IMR-90 (cell line): ENCODE measurements around the gene TMEM127. TPM values are rescaled to one million over a fixed set of nuclear protein-coding genes. Genes with fewer than 3 reads are reported as not detected.

Experiments
- ATAC-seq: fragments of 200-7000 bp; cut with Tn5 transposase; 2 replicates; pipeline ENCODE4 v1.9.1; 2020; ENCODE audit warnings: low read depth, mild to moderate bottlenecking, moderate library complexity
- BruUV-seq: library from RNA; stranded (reverse); fragments of 400-500 nt; replicated peaks from 2 replicates; lab custom pipeline; 2021; lab: Mats Ljungman, UMichigan
- CTCF ChIA-PET: fragments of 300-600 bp; formaldehyde crosslinking; extraction: SDS; loops from one replicate; lab custom pipeline; 2021; ENCODE audit warnings: antibody characterized with exemption; lab: Yijun Ruan, JAX
- POLR2A ChIA-PET: fragments of 300-600 bp; sonication (Branson Sonifier 250); formaldehyde crosslinking; loops from one replicate; lab custom pipeline; 2022; ENCODE audit warnings: antibody characterized with exemption; ENCODE audit not compliant: unreplicated experiment; lab: Charles Lee
- DNase-seq: peaks from one replicate; pipeline ENCODE4 v3.0.0; 2013
- H2AFZ ChIP-seq: replicated peaks from 2 replicates; pipeline ENCODE3; 2013; ENCODE audit warnings: low read length, mild to moderate bottlenecking; ENCODE audit not compliant: poor library complexity
- H2AK5ac ChIP-seq: 2 replicates; pipeline ENCODE4 v1.6.1; 2013; ENCODE audit warnings: low read depth, low read length, inconsistent platforms
- H2AK9ac ChIP-seq: replicated peaks from 2 replicates; pipeline ENCODE3; 2013; ENCODE audit warnings: mild to moderate bottlenecking, low read depth, low read length, moderate library complexity; ENCODE audit not compliant: poor library complexity
- H2BK120ac ChIP-seq: 2 replicates; pipeline ENCODE4 v1.6.1; 2013; ENCODE audit warnings: low read depth, low read length, inconsistent platforms
- H2BK15ac ChIP-seq: 3 replicates; pipeline ENCODE4 v1.6.1; 2013; ENCODE audit warnings: low read depth, low read length, inconsistent platforms
- H2BK20ac ChIP-seq: 2 replicates; pipeline ENCODE4 v1.6.1; 2013; ENCODE audit warnings: low read depth, mild to moderate bottlenecking, inconsistent platforms, low read length, moderate library complexity
- H2BK5ac ChIP-seq: 2 replicates; pipeline ENCODE4 v1.6.1; 2013; ENCODE audit warnings: mild to moderate bottlenecking, low read depth, low read length, inconsistent platforms; ENCODE audit not compliant: poor library complexity, severe bottlenecking
- H3K14ac ChIP-seq: replicated peaks from 2 replicates; pipeline ENCODE4 v1.6.1; 2013; ENCODE audit warnings: low read depth, low read length, inconsistent platforms
- H3K18ac ChIP-seq: 2 replicates; pipeline ENCODE4 v1.6.1; 2013; ENCODE audit warnings: low read depth, low read length, control low read depth
- H3K23ac ChIP-seq: 2 replicates; pipeline ENCODE4 v1.6.1; 2013; ENCODE audit warnings: low read depth, low read length, inconsistent platforms
- H3K27ac ChIP-seq: 2 replicates; pipeline ENCODE4 v1.5.1; 2013; ENCODE audit warnings: mild to moderate bottlenecking, control low read depth, low read length; ENCODE audit not compliant: insufficient read depth
- H3K27me3 ChIP-seq: 2 replicates; pipeline ENCODE4 v1.6.1; 2013; ENCODE audit warnings: low read length; ENCODE audit not compliant: control insufficient read depth, insufficient read depth
- H3K36me3 ChIP-seq: 2 replicates; pipeline ENCODE4 v1.6.1; 2013; ENCODE audit warnings: low read length, mixed read lengths; ENCODE audit not compliant: control insufficient read depth, insufficient read depth
- H3K4ac ChIP-seq: 2 replicates; pipeline ENCODE4 v1.6.1; 2013; ENCODE audit warnings: low read depth, low read length, inconsistent platforms
- H3K4me1 ChIP-seq: 2 replicates; pipeline ENCODE4 v1.6.1; 2013; ENCODE audit warnings: low read length, mixed read lengths; ENCODE audit not compliant: control insufficient read depth, insufficient read depth
- H3K4me2 ChIP-seq: 2 replicates; pipeline ENCODE4 v1.6.1; 2013; ENCODE audit warnings: low read depth, mild to moderate bottlenecking, control low read depth, low read length, moderate library complexity
- H3K4me3 ChIP-seq: 2 replicates; pipeline ENCODE4 v1.5.1; 2013; ENCODE audit warnings: low read depth, mild to moderate bottlenecking, control low read depth, low read length, moderate library complexity; ENCODE audit not compliant: insufficient read depth
- H3K56ac ChIP-seq: 2 replicates; pipeline ENCODE4 v1.6.1; 2013; ENCODE audit warnings: low read length, inconsistent platforms; ENCODE audit not compliant: insufficient read depth; ENCODE audit errors: extremely low read depth
- H3K79me1 ChIP-seq, 2 experiments: 2 replicates each; pipeline ENCODE4 v1.6.1; 2013; ENCODE audit warnings: low read length in 2 of 2, inconsistent platforms in 1 of 2, low read depth in 1 of 2
- H3K9ac ChIP-seq: 2 replicates; pipeline ENCODE4 v1.6.1; 2013; ENCODE audit warnings: low read depth, low read length, control low read depth
- H3K9me1 ChIP-seq: 2 replicates; pipeline ENCODE4 v1.6.1; 2013; ENCODE audit warnings: low read length, inconsistent platforms; ENCODE audit not compliant: insufficient read depth
- H3K9me3 ChIP-seq: 2 replicates; pipeline ENCODE4 v1.6.1; 2013; ENCODE audit warnings: low read length; ENCODE audit not compliant: control insufficient read depth, insufficient read depth
- H4K20me1 ChIP-seq: 2 replicates; pipeline ENCODE4 v1.6.1; 2013; ENCODE audit warnings: low read length, inconsistent platforms; ENCODE audit not compliant: insufficient read depth
- H4K5ac ChIP-seq: 2 replicates; pipeline ENCODE4 v1.6.1; 2013; ENCODE audit warnings: mild to moderate bottlenecking, low read depth, low read length, control low read depth
- H4K8ac ChIP-seq, 2 experiments: 2 replicates each; pipeline ENCODE4 v1.6.1; 2013; ENCODE audit warnings: low read depth in 2 of 2, low read length in 2 of 2, control low read depth in 1 of 2, inconsistent platforms in 1 of 2
- H4K91ac ChIP-seq: 2 replicates; pipeline ENCODE4 v1.6.1; 2013; ENCODE audit warnings: low read depth, low read length, inconsistent platforms; ENCODE audit not compliant: insufficient read depth
- BHLHE40 ChIP-seq: fragments of 150-350 bp; IDR thresholded peaks from 2 replicates; pipeline ENCODE4 v1.6.1; 2016; ENCODE audit warnings: mild to moderate bottlenecking, low read depth, low read length
- CEBPB ChIP-seq: IDR thresholded peaks from 2 replicates; pipeline ENCODE4 v1.6.1; 2012; ENCODE audit warnings: low read depth, low read length, improper control_type of control experiment
- CHD1 ChIP-seq: IDR thresholded peaks from 2 replicates; pipeline ENCODE4 v1.6.1; 2012; ENCODE audit warnings: low read depth, low read length, improper control_type of control experiment
- CTCF ChIP-seq: conservative IDR thresholded peaks from 2 replicates; pipeline ENCODE4 v1.5.1; 2012; ENCODE audit warnings: mild to moderate bottlenecking, low read depth, low read length, improper control_type of control experiment
- ELK1 ChIP-seq: fragments of 150-350 bp; IDR thresholded peaks from 2 replicates; pipeline ENCODE4 v1.6.1; 2016; ENCODE audit warnings: low read depth, mild to moderate bottlenecking, low read length, moderate library complexity, borderline replicate concordance
- FOS ChIP-seq: fragments of 150-350 bp; IDR thresholded peaks from 2 replicates; pipeline ENCODE4 v1.6.1; 2016; ENCODE audit warnings: low read depth, low read length
- MAFK ChIP-seq: IDR thresholded peaks from 2 replicates; pipeline ENCODE4 v1.6.1; 2012; ENCODE audit warnings: low read depth, low read length, improper control_type of control experiment
- MAZ ChIP-seq: IDR thresholded peaks from 2 replicates; pipeline ENCODE4 v1.6.1; 2012; ENCODE audit warnings: low read depth, mild to moderate bottlenecking, low read length, improper control_type of control experiment, moderate library complexity, borderline replicate concordance
- MXI1 ChIP-seq: IDR thresholded peaks from 2 replicates; pipeline ENCODE4 v1.6.1; 2012; ENCODE audit warnings: low read depth, mild to moderate bottlenecking, low read length, moderate library complexity, borderline replicate concordance
- NFE2L2 ChIP-seq: fragments of 150-350 bp; IDR thresholded peaks from 2 replicates; pipeline ENCODE4 v1.6.1; 2016; ENCODE audit warnings: low read depth, mild to moderate bottlenecking, low read length
- POLR2A ChIP-seq: IDR thresholded peaks from 2 replicates; pipeline ENCODE4 v1.6.1; 2012; ENCODE audit warnings: mild to moderate bottlenecking, low read depth, low read length
- RAD21 ChIP-seq: IDR thresholded peaks from 2 replicates; pipeline ENCODE4 v1.6.1; 2012; ENCODE audit warnings: low read length, improper control_type of control experiment
- RCOR1 ChIP-seq: IDR thresholded peaks from 2 replicates; pipeline ENCODE4 v1.6.1; 2012; ENCODE audit warnings: mild to moderate bottlenecking, low read length, improper control_type of control experiment; ENCODE audit not compliant: insufficient replicate concordance
- RFX5 ChIP-seq: IDR thresholded peaks from 2 replicates; pipeline ENCODE4 v1.8.0; 2012; ENCODE audit warnings: low read depth, mild to moderate bottlenecking, low read length, moderate library complexity
- SMC3 ChIP-seq: fragments of 150-350 bp; IDR thresholded peaks from 2 replicates; pipeline ENCODE4 v1.6.1; 2016; ENCODE audit warnings: low read depth, mild to moderate bottlenecking, antibody characterized with exemption, low read length, moderate library complexity
- USF2 ChIP-seq: fragments of 150-350 bp; IDR thresholded peaks from 2 replicates; pipeline ENCODE4 v1.6.1; 2017; ENCODE audit warnings: mild to moderate bottlenecking, antibody characterized with exemption, low read length, low read depth
- WGBS, 2 experiments: methylation state at CpG; one replicate each; pipeline versions ENCODE4 v1.1.5 to v1.1.7; 2013; ENCODE audit warnings: missing lambda C conversion rate in 2 of 2; ENCODE audit not compliant: insufficient read length in 1 of 2; ENCODE audit errors: extremely low coverage in 2 of 2; 5-methylcytosine and 5-hydroxymethylcytosine counted together
- dilution Hi-C: fragments of 300-500 bp; cut with HindIII; formaldehyde crosslinking; loops from one replicate; pipeline ENCODE4 v1.14.3; 2018; ENCODE audit warnings: low sequenced_read_pairs; ENCODE audit not compliant: unreplicated experiment
- in situ Hi-C: fragments of 300-500 bp; cut with MboI; formaldehyde crosslinking; loops from 3 replicates; pipeline ENCODE4 v1.14.3; 2019; ENCODE audit warnings: low sequenced_read_pairs, inconsistent platforms, mixed read lengths
- intact Hi-C: fragments of 100-400 bp; cut with micrococcal nuclease; formaldehyde crosslinking; loops from 2 replicates; pipeline ENCODE4 v1.10.0; 2022
- polyA plus RNA-seq, 3 experiments: library from polyadenylated mRNA; depleted of rRNA; stranded (reverse); fragments of >200 nt; gene quantifications; 2 replicates each; pipeline ENCODE4 v1.2.3, GENCODE V29; 2012; ENCODE audit warnings: low replicate concordance in 1 of 3
- total RNA-seq: library from RNA; depleted of rRNA; stranded (reverse); fragments of >200 nt; gene quantifications from 2 replicates; pipeline ENCODE4 v1.2.3, GENCODE V29; 2012

The TMEM127 gene
- total and polyA plus RNA-seq, 2 of the 4 experiments (the other 2 are of a cell fraction), result 35.7 to 47.6 TPM

GRCh38 chr2:96308248-96308647 lies 42.5 kb upstream of the TMEM127 start:
- in situ Hi-C loops (loop anchor here (10.0 kb wide), 1 partner anchor 207 kb away; no protein-coding TSS in a partner anchor), intact Hi-C loops (no loop called here), dilution Hi-C loops (no loop called here)
- Histone ChIP-seq H3K9ac (no peak overlapping the region), H4K8ac (no peak overlapping the region), H4K20me1 (peaks cover 6% of the 10 kb centered on the region; the same call in 1 of the 2 replicates), H2BK15ac (no peak overlapping the region), H2BK5ac (no peak overlapping the region), H3K14ac (no peak overlapping the region), H2AK9ac (no peak overlapping the region), H2AK5ac (no peak overlapping the region), H3K27me3 (no peaks in the 10 kb centered on the region), H3K4ac (no peak overlapping the region), H3K4me2 (no peak overlapping the region), H3K9me3 (no peaks in the 10 kb centered on the region), H3K36me3 (peaks cover under 1% of the 10 kb centered on the region), H3K4me1 (peaks cover 8% of the 10 kb centered on the region), H3K79me1 (peaks cover 22 to 26% of the 10 kb centered on the region in 2 experiments), H3K27ac (no peak overlapping the region), H3K9me1 (peaks cover 3% of the 10 kb centered on the region; the same call in 1 of the 2 replicates), H2BK20ac (no peak overlapping the region), H4K91ac (no peak overlapping the region), H2AFZ (no peak overlapping the region), H3K4me3 (no peak overlapping the region), H3K23ac (no peak overlapping the region), H2BK120ac (no peak overlapping the region), H3K18ac (no peak overlapping the region), H3K56ac (no peak overlapping the region), H4K5ac (no peak overlapping the region)
- no peak for TF ChIP-seq FOS
- TF ChIP-seq ELK1, result no peak
- TF ChIP-seq RFX5, result no peak
- no peak for TF ChIP-seq MAFK
- TF ChIP-seq CHD1, result no peak
- TF ChIP-seq MAZ, result no peak
- TF ChIP-seq RCOR1, result no peak
- no peak for TF ChIP-seq MXI1
- TF ChIP-seq NFE2L2, result no peak
- no peak for TF ChIP-seq RAD21
- TF ChIP-seq BHLHE40, result no peak
- TF ChIP-seq SMC3, result no peak
- no peak for TF ChIP-seq USF2
- no peak for TF ChIP-seq POLR2A
- TF ChIP-seq CTCF, result no peak
- no peak for TF ChIP-seq CEBPB
- no TSS peak for BruUV-seq
- WGBS, 2 experiments, result 50% methylated on average over 1 of the region's 5 CpGs; no CpG with 5 or more reads in 1 of the 2 experiments
- ATAC-seq (no peak), DNase-seq (no peak)
- ChIA-PET POLR2A (no interaction called here), CTCF (no interaction called here)
